HG03135 (cell line): ENCODE results near the gene RAB42.

Source experiments
- ATAC-seq: cut with Tn5 transposase; IDR thresholded peaks from one replicate; pipeline ENCODE4 v1.9.1; 2021; ENCODE audit warnings: mild to moderate bottlenecking, moderate library complexity; ENCODE audit not compliant: unreplicated experiment

Gene RAB42

DNA sequence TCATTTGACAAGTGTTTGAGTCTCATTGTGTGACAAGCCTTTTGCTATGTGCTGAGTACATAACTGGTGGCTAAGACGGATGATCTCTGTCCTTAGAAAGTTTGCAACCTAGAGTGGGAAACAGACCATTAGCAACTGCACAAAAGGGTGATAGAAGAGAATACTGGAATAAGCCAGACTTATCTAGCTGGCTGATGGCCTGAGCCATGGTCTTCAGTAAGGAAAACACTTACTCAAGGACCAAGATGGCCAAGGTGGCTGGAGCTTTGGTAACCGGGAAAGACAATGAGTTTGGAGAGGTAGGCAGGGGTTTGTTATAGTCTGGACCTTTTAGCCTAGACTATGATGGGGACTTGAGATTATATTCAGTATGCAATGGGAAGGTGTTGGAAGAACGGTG is 52.4 kb downstream of the RAB42 start:
- ATAC-seq = no peak
